Measurements from ENCODE around the gene DCST2.
"Not testable (repeated sequence)": the region's sequence is repeated elsewhere in the genome, so short reads cannot be mapped to it uniquely, and the experiment has no call there.

DCST2 gene

DNA sequence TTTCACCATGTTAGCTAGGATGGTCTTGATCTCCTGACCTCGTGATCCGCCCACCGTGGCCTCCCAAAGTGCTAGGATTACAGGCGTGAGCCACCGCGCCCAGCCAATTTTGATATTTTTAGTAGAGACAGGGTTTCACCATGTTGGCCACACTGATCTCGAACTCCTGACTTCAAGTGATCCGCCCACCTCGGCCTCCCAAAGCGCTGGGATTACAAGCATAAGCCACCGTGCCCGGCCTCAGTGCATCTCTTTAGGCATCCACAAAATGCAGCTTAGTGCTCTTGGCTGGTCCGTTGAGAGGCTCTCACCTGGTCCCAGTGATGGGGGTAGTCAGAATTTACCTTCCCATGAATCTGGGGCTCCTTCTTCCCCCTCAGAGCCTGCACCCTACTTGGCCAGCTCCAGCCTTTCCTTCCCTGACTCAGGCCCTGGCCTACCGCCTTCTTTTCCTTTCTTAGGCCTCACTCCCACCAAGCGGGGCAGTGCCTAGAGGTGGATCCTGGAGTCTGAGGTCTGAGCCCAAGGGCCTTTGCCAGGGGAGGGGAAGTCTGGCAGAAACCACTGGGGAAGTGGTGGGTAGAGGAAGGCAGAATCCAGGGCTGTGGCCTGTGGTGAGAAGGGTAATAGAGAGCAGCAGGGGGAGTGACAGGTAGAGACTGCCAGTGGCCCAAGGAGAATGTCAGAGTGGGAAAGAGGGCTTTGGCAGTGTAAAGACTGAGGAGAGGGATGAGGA is 36.4 kb downstream of the DCST2 start:
- DNase-seq (ENCODE audit: low spot score) = no peak

DNA sequence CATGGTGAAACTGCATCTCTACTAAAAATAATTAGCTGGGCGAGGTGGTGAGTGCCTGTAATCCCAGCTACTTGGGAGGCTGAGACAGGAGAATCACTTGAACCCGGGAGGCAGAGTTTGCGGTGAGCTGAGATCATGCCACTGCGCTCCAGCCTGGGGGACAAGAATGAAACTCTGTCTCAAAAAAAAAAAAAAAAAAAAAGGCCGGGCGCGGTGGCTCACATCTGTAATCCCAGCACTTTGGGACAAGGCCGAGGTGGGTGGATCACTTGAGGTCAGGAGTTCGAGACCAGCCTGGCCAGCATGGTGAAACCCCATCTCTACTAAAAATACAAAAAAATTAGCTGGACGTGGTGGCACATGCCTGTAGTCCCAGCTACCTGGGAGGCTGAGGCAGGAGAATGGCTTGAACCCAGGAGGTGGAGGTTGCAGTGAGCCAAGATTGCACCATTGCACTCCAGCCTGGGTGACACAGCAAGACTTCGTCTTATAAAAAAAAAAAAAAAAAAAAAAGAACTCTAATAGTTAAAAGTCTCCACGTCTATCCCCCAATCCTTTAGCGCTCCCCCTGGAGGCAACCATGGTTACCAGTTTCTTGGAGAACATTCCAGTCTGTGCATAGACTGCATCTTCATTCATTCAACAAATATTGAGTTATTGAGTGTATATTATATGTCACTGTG is 38.1 kb downstream of the DCST2 start:
- DNase-seq (ENCODE audit: low spot score) = not testable (repeated sequence)

DNA sequence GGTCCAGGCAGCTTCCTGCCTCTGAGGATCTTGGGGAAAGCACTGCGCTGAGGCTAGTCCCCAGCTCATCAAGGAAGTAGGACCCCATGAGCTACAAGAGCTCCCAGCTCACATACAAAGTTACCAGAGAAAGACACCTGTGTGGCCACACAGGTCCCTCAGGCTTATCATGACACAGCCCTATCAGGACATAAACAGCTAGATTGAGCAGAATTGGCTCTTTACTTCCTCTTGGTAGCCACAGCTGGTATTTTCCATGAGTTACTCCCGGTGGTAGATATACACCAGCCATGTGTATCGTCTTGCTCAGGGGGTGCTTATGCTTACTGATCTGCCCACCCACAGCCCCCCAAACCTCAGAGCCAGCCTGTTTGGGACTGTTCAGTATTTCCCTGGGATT is 39.0 kb downstream of the DCST2 start:
- DNase-seq (ENCODE audit: low spot score) = no peak

GRCh38 chr1:154994269-154994587 is 39.4 kb downstream of the DCST2 start:
- no peak for DNase-seq (ENCODE audit: low spot score)

- DNase-seq (ENCODE audit: low spot score) = no peak
These were observed 39.9 kb downstream of the DCST2 start, which contains the start of gene LENEP for GRCh38 chr1:154993572-154994268. Gene LENEP, plus strand, starts transcription at chr1:154993586. Its CDS starts 22 bp downstream, at chr1:154993608.

DNA sequence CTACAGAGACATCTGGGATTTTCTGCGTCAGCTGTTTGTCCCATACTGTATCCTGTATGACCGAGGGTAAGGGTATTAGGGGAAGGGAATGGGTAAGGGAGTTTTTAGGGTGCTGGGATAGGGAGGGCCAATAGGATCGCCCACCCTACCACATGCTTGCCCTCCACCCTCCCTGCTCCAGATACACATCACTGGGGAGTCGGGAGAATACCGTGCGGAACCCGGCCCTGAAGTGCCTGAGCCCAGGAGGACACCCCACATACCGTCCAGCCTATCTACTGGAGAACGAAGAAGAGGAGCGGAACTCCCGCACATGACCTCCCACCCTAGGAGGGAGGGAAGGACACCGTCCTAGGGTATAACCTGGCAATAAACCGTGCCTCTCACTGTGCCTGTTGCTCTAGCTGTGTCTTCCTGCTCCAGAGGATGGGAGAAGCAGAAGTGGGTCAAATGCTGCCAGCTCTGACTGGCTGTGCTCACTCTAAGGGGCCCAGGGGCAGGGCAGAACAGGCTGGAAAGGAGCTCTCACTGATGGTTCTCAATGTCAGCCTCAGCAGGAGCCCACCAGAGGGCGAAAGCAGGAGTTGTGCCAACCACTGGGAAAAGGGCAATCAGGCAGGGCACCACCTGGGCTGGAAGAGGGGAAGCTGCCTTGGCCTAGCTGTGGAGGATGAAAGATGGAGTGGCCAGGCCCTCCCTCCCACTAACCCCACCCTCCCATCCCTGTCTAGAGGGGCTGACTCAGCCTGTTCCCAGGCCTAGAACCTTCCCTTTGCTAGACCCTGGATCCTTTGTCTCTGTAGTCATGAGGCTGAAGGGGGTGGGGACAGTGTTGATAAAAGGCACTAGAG is 40.6 kb downstream of the DCST2 start:
- no peak for DNase-seq (ENCODE audit: low spot score)

- no peak for DNase-seq (ENCODE audit: low spot score)
These were observed 43.3 kb downstream of the DCST2 start for GRCh38 chr1:154990276-154990675.

- DNase-seq (ENCODE audit: low spot score) = no peak
These were observed 44.3 kb downstream of the DCST2 start for GRCh38 chr1:154989195-154989860.

DNA sequence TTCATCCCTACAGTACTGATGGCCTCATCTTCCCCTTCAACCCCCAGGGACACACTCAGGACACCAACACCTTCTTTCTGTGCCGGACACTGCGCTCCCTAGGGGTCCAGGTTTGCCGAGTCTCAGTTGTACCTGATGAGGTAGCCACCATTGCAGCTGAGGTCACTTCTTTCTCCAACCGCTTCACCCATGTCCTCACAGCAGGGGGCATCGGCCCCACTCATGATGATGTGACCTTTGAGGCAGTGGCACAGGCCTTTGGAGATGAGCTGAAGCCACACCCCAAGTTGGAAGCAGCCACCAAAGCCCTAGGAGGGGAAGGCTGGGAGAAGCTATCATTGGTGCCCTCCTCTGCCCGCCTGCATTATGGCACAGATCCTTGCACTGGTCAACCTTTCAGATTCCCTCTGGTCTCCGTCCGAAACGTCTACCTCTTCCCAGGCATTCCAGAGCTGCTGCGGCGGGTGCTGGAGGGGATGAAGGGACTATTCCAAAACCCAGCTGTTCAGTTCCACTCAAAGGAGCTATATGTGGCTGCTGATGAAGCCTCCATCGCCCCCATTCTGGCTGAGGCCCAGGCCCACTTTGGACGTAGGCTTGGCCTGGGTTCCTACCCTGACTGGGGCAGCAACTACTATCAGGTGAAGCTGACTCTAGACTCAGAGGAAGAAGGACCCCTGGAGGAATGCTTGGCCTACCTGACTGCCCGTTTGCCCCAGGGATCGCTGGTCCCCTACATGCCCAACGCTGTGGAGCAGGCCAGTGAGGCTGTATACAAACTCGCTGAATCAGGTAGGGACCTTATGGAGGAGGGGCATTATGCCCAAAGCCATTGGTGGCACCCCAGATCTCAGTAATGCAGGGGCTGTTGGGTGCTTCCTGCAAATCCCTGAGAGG is 45.3 kb downstream of the DCST2 start:
- no peak for DNase-seq (ENCODE audit: low spot score)

- DNase-seq (ENCODE audit: low spot score) = no peak
These were observed 46.3 kb downstream of the DCST2 start for GRCh38 chr1:154987326-154987725.

DNA sequence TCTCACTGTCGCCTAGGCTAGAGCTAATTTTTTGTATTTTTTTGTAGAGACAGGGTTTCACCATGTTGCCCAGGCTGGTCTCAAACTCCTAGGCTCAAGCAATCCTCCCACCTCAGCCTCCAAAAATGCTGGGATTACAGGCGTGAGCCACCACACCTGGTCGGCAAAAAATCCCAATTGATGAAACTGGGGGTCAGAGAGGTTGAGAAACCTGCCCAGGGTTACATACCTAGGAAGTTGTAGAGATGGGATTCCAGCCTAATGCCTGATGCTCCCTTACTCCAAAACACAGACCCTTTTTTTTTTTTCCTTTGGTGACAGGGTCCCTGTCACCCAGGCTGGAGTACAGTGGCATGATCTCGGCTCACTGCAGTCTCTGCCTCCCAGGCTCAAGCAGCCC is 46.8 kb downstream of the DCST2 start:
- not testable (repeated sequence) for DNase-seq (ENCODE audit: low spot score)

DNA sequence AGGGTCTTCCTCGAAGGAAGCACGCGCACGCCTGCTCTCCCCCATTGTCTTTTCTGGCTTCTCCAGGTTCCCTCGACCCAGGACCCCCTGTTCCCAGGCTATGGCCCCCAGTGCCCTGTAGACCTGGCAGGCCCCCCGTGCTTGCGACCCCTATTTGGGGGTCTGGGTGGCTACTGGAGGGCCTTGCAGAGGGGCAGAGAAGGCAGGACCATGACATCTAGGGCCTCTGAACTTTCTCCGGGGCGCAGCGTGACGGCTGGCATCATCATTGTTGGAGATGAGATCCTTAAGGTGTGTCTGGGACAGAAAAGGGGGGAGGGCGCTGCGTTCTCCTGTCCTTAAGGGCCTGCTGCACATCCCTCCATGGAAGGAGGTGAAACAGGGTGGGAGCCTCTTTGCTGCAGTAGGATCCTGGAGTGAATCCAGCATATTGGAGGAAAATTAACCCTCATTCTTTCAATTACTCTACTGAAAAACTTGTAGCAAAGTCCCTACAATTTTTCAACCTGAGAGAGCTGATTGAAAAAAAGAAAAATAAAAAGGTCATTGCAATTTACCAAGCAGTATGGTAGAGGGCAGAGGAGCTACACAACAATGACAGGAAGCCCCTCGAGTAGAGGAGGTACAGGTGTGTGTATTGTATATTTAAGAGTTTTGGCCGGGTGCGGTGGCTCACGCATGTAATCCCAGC is 49.7 kb downstream of the DCST2 start:
- no peak for DNase-seq (ENCODE audit: low spot score)

DNA sequence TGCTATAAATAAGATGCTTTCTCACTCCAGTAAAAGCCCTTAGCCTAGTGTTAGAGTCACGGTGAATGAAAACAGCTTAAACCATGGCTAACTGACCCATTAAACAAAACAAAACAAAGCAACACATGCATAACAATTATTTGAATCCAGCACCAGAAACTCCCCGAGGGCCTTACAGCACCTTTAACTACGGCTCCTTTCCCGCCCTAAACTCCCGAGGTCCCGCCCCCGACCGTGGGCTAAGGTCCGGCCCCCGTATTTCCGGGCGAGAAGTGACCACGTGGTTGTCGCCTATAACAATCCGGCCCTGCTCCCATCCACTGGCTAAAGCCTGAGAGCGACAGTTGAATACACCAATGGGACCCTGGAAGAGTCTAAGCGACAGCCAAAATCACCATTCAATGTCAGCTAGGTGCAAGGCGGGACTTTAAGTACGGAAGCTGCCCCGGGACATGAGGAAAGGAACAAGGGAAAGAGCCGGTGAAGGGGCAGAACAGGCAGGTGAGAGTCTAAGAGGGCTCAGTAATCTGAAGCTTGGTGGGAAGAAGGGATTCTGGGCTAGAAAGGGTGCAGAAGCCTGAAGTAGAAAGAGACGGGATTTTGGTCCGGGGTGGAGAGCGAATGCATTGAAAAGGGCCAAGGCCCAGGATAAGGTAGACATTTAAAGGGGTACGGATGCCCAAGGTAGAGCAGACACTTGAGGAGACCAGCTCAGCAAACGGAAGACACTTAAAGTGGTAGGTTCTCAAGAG is 50.5 kb downstream of the DCST2 start, which contains the start of gene FLAD1:
FLAD1 (plus strand) TSS at position 448 of the 752 bp plus-strand sequence. CDS start 351 bp downstream, outside the sequence.
- peak; percentile 98 for DNase-seq (ENCODE audit: low spot score)

- no peak for DNase-seq (ENCODE audit: low spot score)
These were observed 51.2 kb downstream of the DCST2 start for GRCh38 chr1:154982341-154982740.

DNA sequence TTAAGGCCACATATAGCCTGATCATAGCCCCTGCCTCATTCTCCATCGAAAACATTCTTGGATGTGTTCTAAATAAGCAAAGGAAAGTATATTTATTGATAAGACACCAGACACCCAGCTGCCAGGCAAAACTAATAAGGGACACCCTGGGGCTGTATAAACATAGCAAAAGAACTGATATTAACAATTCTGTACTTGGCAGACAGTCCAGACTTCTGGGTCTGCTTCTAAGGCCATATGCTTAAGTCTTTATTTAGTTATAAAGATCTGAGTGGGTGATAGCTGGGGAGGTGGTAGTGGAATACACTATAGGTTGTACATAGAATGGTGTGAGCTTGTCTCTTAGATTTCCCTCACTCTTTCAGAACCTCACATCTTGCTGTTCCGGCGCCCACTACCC is 55.2 kb downstream of the DCST2 start:
- no peak for DNase-seq (ENCODE audit: low spot score)

GRCh38 chr1:154977762-154978161 is 55.8 kb downstream of the DCST2 start:
- DNase-seq (ENCODE audit: low spot score) = not testable (repeated sequence)

DNA sequence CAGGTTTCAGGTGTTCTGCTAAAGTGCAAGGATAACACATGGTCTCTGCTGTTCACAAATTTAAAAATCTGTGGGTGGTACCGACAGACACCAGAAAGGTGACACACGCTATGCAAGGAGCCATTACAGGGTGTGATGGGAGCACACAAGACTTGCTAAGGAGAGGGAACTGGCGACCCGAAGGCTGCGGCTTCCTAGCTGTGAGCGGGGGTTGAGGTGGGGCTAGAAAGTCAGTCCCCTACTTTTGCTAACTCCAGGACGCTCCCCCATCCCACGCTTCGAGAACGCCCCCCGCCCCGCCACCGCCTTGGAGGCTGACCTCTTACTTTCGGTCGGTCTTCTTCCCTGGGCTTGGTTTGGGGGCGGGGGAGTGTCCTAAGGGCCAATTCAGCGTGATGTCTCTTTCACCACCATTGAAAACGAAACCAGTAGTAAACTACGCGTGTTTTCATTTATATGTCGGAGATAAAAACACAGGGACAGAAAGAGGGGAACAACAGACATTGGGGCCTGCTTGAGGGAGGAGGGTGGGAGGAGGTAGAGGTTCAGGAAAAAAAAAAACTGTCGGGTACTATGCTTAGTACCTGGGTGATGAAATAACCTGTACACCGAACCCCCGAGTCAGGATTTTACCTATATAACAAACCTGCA is 58.0 kb downstream of the DCST2 start:
- no peak for DNase-seq (ENCODE audit: low spot score)

GRCh38 chr1:154974808-154975408 is 58.7 kb downstream of the DCST2 start:
- peak; percentile 93 for DNase-seq (ENCODE audit: low spot score)

Measured in globus pallidus (tissue), 1 donor.